ENCODE results near the gene PAK1.
A peak's percentile ranks its signal among the peaks of the same experiment; 100 is the strongest.

The PAK1 gene

GRCh38 chr11:77371646-77372045 is 102.2 kb downstream of the PAK1 start:
- DNase-seq (ENCODE audit: low spot score): peak; percentile 26

GRCh38 chr11:77370217-77370616 is 103.7 kb downstream of the PAK1 start:
- DNase-seq (ENCODE audit: low spot score): no peak

- no peak for DNase-seq (ENCODE audit: low spot score)
Measured at GRCh38 chr11:77361184-77361583, 112.7 kb downstream of the PAK1 start.

GRCh38 chr11:77359481-77359880 is 114.4 kb downstream of the PAK1 start:
- DNase-seq (ENCODE audit: low spot score): no peak

- peak; percentile 30 for DNase-seq (ENCODE audit: low spot score)
Measured at GRCh38 chr11:77353131-77353530, 120.8 kb downstream of the PAK1 start.

- no peak for DNase-seq (ENCODE audit: low spot score)
Measured at GRCh38 chr11:77351281-77351886, 122.5 kb downstream of the PAK1 start.

- DNase-seq (ENCODE audit: low spot score): no peak
Measured at GRCh38 chr11:77347948-77348347, 125.9 kb downstream of the PAK1 start.

DNA sequence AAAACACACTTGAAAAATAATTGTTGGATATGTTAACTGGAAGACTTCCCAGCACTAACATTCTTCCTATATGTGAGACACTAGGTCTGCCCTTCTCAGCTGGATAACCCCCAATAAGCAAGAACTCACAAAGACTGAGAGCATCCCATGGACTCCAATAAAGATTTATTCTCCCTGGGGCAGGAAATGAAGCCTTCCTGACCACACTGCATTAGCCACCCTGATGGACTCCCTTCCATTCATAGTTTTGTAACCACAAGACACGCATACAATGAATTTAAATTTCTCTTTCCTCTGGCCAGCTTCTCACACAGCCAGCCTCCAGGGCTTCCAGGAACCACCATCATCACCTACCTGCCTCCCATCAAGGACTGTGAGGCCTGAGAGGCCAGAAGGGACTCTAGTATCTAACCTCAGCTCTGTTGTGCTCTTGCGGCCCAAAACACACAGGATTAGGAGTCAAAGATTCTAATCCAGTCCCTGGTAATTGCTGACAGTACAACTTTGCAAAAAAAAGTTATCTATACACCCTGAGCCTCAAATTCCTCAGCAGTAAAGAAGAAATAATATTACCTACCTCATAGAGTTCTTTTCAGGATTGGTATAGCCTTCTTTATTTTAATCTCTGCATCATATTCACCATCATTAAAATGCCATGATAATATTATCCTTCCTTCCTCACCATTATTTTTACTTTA is 126.8 kb downstream of the PAK1 start:
- DNase-seq (ENCODE audit: low spot score): no peak

- DNase-seq (ENCODE audit: low spot score): no peak
Measured at GRCh38 chr11:77345621-77346020, 128.3 kb downstream of the PAK1 start.

DNA sequence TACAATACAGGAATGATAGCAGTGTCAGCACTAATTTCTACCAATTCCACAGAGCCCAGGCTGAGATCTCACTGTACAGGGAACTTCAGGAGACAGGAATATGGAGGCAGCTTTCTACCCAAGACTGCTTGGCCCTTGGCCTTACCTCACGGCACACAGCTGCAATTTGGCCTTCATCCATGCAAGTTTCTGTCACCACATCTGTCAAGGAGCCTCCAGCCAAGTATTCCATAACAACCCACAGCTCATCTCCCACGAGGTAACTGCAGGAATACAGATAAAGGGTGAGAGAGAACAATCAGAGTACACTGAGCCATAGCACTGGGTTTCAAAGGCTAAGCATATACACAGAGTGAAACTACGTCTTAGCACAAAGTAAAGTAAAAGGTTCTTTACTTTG is 133.4 kb downstream of the PAK1 start:
- DNase-seq (ENCODE audit: low spot score): no peak

- no peak for DNase-seq (ENCODE audit: low spot score)
Measured at GRCh38 chr11:77332259-77332658, 141.6 kb downstream of the PAK1 start.

GRCh38 chr11:77325159-77325558 is 148.7 kb downstream of the PAK1 start:
- DNase-seq (ENCODE audit: low spot score): no peak

- no peak for DNase-seq (ENCODE audit: low spot score)
Measured at GRCh38 chr11:77324508-77324907, 149.4 kb downstream of the PAK1 start.

DNA sequence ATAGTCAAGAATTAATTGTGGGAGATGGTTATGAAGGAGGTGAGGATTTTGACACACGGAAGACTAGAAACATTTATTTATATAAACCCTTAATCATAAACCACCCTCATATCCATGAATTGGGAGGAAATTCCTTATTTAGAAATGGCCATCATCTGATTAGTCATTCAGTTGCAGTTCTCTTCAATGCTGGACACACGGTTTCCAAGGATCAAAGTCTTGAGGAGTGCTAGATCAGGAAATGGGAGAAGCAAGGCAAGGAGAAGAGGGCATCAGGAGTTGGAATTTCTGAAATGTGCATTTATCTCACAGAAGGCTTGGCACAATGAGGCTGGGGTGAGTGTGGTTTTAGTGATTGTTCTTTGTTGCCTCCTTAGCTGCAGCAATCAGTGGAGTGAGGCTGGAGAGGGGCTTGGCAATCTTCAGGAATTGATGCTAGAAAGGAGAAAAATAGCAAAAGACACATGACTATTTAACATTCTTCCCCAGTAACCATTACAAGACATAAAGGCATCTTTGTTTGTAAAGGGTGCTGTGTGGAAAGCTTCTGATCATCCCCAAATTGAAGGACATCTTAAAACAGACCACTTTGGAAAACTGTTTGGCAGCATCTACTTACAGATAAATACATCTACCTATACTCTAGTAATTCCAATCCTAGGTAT is 150.8 kb downstream of the PAK1 start:
- peak; percentile 79 for DNase-seq (ENCODE audit: low spot score)

- DNase-seq (ENCODE audit: low spot score): peak; percentile 69
Measured at GRCh38 chr11:77322506-77322905, 151.4 kb downstream of the PAK1 start.

- DNase-seq (ENCODE audit: low spot score): no peak
Measured at GRCh38 chr11:77320351-77320750, 153.5 kb downstream of the PAK1 start.

GRCh38 chr11:77318600-77318999 is 155.3 kb downstream of the PAK1 start:
- no peak for DNase-seq (ENCODE audit: low spot score)

GRCh38 chr11:77316733-77317342 is 157.1 kb downstream of the PAK1 start:
- DNase-seq (ENCODE audit: low spot score): no peak

GRCh38 chr11:77312107-77312506 is 161.8 kb downstream of the PAK1 start:
- no peak for DNase-seq (ENCODE audit: low spot score)

- DNase-seq (ENCODE audit: low spot score): no peak
Measured at GRCh38 chr11:77311701-77312100, 162.2 kb downstream of the PAK1 start.

- DNase-seq (ENCODE audit: low spot score): no peak
Measured at GRCh38 chr11:77310721-77311120, 163.2 kb downstream of the PAK1 start.

- no peak for DNase-seq (ENCODE audit: low spot score)
Measured at GRCh38 chr11:77309401-77310085, 164.4 kb downstream of the PAK1 start.
